GM18907 (cell line): ENCODE data around the gene OXCT2.
A peak's percentile ranks its signal among the peaks of the same experiment; 100 is the strongest.
"Not testable (repeated sequence)": the region's sequence is repeated elsewhere in the genome, so short reads cannot be mapped to it uniquely, and the experiment has no call there.

Source experiments
- ATAC-seq: cut with Tn5 transposase; IDR thresholded peaks from one replicate; pipeline ENCODE4 v1.9.1; 2021; ENCODE audit warnings: mild to moderate bottlenecking, moderate library complexity; ENCODE audit not compliant: unreplicated experiment

Gene OXCT2

DNA sequence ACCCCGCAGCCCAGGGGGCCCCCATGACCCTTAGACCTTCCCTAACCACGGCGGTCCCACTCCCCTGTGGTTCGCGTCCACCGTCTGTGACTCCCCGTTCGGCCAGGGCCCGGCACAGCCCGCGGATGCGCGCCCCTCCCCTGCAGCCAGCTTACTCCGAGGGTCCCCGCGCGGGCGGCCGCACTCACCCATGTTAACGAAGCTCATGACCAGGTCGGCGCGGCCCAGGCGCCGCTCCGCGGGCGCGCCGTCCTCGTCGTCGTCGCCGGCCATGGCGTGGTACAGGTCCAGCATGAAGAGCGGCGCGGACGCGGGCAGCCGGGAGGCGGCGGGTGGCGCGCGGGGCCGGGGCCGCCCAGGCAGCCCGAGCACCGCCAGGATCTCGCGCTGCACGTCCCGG, 16.8 kb upstream of the OXCT2 start:
- not testable (repeated sequence) for ATAC-seq

DNA sequence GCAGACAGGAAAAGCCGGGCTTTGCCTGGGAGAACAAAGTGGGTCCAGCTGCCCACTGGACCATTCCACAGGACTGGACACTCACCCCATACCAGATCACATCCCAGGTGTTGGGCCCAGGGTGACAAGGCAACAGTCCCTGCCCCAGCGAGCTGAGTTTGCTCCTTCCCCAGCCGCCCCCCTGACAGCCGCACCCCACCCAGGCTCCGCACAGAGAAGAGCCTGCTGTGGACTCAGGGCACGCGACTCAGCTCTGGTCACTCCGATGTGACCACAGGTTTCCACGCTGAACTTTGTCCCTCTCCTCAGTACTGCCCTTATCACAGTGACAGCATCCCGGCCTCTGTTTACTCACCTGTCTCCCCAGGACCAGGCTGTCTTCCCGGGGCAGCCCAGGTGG, 16.3 kb upstream of the OXCT2 start:
- ATAC-seq, result no peak

DNA sequence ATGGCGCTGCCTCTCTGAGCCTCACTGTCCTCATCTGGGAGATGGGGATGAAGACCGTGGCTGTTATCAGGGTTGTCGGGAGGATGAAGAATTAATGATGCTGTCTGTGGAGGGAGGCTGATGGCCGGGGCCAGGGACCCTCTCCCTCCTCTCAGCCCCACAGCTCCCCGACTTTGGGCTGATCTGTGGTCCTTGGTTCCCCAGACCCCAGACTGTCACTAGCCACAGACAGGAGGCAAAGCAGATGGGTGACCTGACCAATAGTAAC, 15.9 kb upstream of the OXCT2 start:
- ATAC-seq, result not testable (repeated sequence)

DNA sequence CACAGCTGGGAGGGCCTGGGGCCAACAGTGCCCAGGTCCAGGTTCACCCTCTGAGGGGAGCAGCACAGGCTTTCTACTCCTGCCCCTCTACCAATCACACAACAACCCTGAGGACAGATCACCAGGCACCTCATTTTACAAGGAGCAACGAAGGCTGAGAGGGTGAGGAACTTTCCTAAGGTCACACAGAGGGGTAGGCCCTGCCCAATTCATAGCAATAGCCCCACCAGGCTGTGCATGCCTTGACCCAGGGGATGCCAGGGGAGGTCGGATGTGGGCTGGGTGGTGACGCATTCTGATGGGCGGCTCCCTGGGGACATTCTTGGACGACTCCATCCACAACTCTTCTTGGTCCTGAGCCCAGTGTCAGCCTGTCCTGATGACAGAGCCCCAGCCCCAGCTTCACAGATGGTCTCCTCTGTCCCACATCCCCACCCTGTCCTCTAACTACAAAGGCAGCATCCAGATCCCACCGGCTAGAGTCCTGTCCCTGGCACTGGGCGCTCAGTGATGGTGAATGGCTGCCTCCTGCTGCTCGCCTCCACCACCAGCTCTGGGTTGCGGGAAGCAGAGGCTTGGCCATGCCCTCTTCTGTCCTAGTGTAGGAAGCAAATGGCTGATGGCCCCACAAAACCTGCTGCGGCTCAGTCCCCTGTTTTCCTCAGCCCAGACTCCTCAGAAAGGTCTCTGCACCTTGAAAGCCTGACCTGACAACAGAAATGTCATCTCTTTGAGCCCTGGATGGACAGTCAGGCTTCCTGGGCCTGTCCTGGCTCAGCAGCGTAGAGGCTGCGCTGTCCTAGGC, 15.4 kb upstream of the OXCT2 start:
- not testable (repeated sequence) for ATAC-seq

- not testable (repeated sequence) for ATAC-seq
Measured at GRCh38 chr1:39782685-39783084, 11.5 kb upstream of the OXCT2 start.

DNA sequence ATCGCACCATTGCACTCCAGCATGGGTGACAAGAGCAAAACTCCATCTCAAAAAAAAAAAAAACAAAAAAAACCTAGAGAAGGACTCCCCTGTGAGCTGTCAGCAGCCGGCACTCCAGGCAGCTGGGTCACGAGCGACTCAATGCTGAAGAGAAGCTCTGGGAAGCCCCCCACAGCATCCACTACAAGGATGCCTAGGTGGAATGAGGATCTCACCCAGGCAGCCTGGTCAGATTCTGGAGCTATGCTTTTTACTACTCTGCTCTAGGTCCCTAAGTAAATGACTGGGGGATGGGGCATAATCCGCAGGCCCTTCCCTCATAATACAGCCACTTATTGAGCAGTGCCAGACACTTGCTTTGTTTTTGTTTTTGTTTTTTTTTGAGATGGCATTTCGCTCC, 11.0 kb upstream of the OXCT2 start:
- ATAC-seq, result no peak

GRCh38 chr1:39781349-39781715, 10.2 kb upstream of the OXCT2 start:
- no peak for ATAC-seq

GRCh38 chr1:39779821-39780220, 8.7 kb upstream of the OXCT2 start:
- ATAC-seq, result no peak

DNA sequence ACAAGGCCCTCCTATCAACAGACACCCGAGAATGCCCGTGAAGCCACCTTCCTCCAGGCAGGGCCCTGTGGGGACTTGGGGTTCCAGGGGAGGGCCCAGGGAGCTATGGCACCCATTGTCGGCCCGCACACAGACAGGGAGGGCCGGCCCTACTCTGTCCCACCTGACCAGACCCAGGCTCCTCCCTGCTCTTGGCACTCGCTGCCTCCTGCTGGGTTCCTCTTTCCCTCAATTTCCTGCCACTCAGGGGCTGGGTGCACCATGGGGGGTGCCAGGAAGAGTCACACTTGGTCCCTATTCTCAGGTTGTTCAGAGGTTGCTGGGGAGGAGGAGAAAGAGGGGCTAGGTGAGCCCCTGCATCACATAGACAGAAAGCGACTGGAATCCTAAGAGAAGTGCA, 8.0 kb upstream of the OXCT2 start:
- ATAC-seq, result no peak

DNA sequence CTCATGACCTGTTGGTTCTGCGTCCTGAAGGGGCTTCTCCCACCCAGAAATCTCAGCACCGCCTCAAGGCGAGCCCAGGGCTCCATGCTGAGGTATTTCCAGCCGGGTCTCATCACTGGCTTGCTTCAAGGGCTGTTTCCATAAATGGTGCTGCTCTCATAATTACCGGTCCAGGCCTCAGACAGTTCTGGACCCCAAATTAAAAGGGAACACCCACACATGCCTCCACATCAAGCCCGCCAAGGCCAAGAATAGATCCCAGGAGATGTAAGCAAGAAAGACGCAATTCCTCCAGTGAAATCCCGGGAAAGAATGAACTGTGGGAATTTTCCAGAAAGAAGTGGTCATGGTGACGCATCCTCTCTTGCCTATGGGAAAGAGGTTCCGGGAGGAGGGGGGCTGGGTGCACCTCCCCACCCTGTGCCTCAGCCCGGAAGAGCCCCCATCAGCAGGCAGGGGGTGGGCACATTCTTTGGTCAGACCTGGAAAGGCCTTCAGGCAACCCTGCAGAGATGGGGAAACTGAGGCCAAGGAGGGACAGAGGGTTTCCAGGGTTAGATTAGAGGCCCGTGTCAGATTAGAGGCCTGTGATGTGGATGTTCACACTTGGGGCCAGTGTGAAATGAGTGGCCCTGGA, 7.4 kb upstream of the OXCT2 start:
- not testable (repeated sequence) for ATAC-seq

DNA sequence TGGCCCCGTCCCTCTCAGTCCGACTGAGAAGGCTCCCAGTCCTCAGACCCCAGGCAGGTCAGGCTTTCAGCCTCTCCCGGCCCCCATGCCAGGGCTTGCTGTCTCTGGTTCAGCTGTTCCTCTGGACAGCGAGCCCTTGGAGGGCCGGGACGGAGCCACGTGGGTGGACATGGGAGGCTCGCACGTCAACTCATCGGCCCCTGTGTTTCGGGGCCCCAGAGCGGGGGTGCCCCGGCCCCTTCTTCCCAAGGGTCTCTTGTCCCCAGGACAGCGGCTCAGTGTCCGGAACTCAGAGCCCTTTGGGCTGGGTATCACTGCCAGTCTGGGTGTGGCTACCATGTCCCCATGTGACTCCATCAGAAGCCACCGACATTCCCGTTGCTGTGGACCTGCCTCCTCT, 6.7 kb upstream of the OXCT2 start:
- not testable (repeated sequence) for ATAC-seq

- no peak for ATAC-seq
Measured at GRCh38 chr1:39777306-39777705, 6.2 kb upstream of the OXCT2 start.

DNA sequence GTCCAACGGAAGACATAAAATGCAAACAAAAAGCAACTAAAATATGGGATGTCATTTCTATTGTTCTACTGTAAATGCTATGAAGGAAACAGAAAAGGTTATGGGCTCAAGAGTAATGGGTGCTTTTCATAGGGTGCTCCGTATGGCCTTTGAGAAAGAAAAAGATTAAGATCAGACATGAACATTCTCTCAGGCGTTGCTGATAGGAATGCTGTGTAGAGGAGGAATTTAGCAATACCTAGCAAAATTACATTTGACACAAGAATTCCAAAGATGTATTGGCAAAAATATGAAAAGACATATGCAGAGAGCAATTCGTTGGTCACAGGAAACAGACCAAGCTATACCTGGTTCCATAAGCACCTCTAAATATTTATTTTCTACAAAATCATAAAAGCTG, 5.7 kb upstream of the OXCT2 start:
- no peak for ATAC-seq

DNA sequence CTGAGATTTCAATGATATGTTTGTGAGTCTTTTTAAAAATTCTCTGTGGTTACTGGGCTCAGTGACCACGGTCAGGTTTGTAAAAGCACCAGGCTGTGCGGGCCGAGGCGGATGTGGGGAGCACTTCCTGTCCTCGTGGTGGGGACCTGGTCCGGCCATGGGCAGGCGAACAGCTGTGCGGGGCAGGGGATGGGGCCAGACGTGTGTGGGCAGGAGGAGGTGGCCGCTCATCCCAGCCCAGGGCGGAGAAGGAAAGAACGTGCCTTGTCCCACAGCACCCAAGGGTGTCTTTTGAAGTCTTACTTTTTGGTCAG, 5.2 kb upstream of the OXCT2 start:
- ATAC-seq, result peak; percentile 45

- peak; percentile 44 for ATAC-seq
Measured at GRCh38 chr1:39775676-39776399, 4.7 kb upstream of the OXCT2 start.

DNA sequence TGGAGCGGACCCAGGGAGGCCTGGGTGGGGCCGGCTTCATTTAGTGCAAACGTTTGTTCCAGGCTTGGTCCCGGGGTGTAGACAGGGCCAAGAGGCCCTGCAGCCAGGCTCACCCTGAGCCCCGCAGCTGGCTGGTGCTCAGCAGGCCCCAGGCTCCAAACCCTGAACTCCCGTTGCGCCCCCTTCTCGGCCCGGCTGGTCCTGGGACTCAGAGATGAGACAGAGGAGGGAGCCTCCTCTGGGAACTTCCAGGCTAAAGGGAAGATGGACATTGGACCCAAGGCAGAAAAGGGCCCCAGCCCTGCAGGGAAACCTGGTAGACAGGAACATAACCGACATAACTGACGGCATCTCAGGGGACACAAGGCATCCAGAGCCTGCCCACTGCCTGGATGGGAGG, 4.0 kb upstream of the OXCT2 start:
- ATAC-seq, result not testable (repeated sequence)

DNA sequence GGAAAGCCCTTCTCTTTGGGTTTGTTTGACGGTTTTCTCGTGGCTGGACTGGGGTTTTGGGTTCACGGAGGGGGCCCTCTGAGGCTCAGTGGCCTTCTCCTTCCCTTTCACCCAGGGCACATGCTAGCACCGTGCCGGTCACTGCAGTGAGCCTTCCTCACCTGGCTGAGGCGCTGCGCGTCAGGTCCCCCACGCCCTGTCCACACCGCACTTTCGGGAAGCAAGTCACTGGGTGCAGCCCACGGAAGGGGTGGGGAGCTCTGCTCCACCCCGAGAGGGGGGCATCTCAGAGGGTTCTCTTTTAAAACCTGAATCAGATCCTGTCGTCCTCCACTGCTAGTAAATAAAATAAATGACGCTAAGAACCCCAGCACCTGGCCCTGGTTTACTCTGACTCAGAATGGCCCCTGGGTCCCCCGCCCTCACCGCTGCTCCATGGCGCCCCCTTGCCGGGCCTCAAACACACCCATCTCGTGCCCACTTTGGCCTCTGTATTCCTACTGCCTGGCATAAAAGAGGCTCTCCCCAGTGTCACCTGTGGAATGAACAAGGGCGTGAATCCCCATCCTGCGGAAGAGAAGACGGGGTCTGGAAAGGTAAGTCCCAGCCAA, 2.3 kb upstream of the OXCT2 start:
- ATAC-seq, result not testable (repeated sequence)

DNA sequence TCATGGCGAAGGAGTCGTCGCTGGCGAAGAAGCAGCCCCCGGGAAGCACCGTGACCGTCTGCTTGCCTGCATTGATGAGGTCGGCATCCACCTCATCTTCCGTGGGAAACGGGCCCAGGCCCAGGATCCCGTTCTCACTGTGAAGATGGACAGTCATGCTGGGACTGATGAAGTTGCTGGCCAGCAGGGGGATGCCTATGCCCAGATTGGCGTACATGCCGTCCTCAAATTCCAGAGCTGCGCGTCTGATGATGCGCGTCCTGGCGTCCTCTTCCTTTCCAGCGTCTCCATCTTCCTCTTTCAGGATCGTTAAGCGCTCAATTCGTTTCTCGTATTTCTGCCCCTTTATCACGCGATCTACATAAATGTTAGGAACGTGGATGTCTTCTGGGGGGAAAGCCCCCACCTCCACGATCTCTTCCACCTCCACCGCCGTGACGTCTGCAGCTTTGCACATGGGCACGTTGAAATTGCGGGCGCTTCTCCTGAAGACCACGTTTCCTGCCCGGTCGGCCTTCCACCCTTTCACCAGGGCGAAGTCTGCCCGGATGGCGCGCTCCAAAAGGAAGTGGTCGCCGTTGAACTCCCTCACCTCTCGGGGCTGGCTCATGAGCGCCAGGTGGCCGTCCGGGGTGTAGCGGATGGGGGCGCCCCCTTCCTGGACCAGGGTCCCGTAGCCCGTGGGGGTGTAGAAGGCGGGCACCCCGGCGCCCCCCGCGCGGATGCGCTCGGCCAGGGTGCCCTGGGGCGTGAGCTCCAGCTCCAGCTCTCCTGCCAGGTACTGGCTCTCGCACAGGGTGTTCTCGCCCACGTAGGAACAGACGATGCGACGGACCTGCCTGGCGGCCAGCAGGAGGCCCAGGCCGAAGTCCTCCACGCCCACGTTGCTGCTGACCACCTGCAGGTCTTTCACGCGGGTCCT, 787 bp downstream of the OXCT2 start:
- ATAC-seq, result peak; percentile 43

DNA sequence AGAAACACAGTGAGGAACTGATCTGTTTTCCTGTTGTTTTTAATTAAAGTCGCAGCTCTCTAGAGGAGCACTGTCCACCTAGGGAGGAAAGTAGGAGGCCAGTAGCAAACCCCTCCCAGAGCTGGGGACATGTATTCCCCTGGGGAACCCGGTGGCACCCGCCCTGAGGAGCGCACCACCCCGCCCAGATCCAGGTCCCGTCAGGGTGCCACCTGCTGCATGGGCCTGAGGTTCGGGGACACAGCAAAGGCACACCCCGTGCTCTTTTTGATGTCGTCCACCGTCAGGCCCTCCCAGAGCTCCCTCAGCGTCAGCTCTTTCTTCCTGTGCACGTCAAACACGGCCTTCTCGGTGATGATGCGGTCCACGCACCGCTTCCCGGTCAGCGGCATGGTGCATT, 1.6 kb downstream of the OXCT2 start:
- not testable (repeated sequence) for ATAC-seq

DNA sequence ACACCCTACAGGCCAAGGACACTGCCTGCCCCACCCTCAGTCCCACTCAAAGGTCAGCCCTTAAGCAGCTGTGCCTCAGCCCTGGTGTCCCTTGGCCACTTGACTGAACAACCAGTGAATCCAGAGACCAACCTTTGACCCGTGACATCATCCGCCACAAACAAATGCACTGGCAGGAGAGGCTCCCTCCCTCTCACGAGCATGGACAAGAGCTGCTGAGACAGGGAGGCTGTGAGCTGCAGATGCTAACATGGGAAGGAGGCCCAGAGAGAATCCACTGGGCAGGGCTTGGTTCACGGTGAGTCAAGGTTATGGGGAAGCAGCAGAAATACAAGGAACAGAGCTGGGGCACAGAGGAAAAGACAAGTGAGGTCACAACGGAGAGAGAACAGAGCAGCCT, 4.7 kb downstream of the OXCT2 start:
- ATAC-seq, result not testable (repeated sequence)

DNA sequence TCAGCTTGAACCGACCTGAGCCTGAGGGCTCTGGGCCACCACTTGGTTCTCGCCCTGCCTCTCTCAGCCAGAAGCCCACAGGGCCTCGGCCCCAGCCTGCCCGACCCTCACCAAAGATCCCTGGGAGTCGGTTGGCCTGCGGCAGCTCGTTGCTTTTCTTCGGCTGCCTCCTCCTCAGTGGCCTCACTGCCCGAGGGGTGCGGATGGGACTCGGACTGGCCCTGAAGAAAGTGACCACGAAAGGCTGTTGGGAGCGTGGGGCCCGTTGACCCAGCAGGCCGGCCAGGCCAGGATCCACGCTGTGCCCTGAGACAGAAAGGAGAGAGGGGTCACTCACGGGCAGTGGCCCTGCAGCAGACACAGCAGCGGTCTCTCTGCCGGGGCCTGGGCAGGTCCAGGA, 6.6 kb downstream of the OXCT2 start:
- not testable (repeated sequence) for ATAC-seq
